Thyroid gland (tissue), 4 donors: ENCODE results near the gene STMP1. TPM values are rescaled to one million over a fixed set of nuclear protein-coding genes. Genes with fewer than 3 reads are reported as not detected.

ENCODE experiments used
- DNase-seq, 2 donors: peaks; one replicate each; pipeline ENCODE4 v3.0.0-alpha.2; 2019
- H3K27ac ChIP-seq, 3 donors: fragments of 200-600 bp; sonication (generic); 1 replicate in 2 of 3; 2 replicates in 1 of 3; pipeline ENCODE4 v1.5.1; 2016 to 2019; ENCODE audit warnings: mild to moderate bottlenecking in 1 of 3, moderate library complexity in 1 of 3
- H3K27me3 ChIP-seq: fragments of 200-600 bp; sonication (generic); one replicate; pipeline ENCODE4 v1.5.1; 2019
- H3K36me3 ChIP-seq, 2 donors: fragments of 200-600 bp; sonication (generic); one replicate each; pipeline ENCODE4 v1.5.1; 2016 to 2019
- H3K4me1 ChIP-seq, 2 donors: fragments of 200-600 bp; sonication (generic); one replicate each; pipeline ENCODE4 v1.5.1; 2017 to 2019
- H3K4me3 ChIP-seq, 3 donors: fragments of 200-600 bp; sonication (generic); replicated peaks in 1 of 3; 1 replicate in 2 of 3; 2 replicates in 1 of 3; pipeline ENCODE4 v1.5.1; 2016; ENCODE audit warnings: mild to moderate bottlenecking in 1 of 3
- H3K9me3 ChIP-seq: fragments of 200-600 bp; sonication (generic); one replicate; pipeline ENCODE4 v1.5.1; 2017
- POLR2A ChIP-seq, 2 donors: fragments of 450-650 bp; IDR thresholded peaks; one replicate each; pipeline ENCODE4 v1.6.1; 2017; ENCODE audit warnings: antibody characterized with exemption in 2 of 2, mild to moderate bottlenecking in 2 of 2, moderate library complexity in 1 of 2
- WGBS, 2 donors: methylation state at CpG; one replicate each; pipeline ENCODE4 v1.1.5; 2017; 5-methylcytosine and 5-hydroxymethylcytosine counted together
- intact Hi-C: fragments of 100-400 bp; cut with DNase I; formaldehyde crosslinking; loops from one replicate; pipeline ENCODE4 v1.15.1; 2023
- total RNA-seq, 4 donors: library from RNA; depleted of rRNA; stranded (reverse); fragments of >200 nt; gene quantifications; one replicate each; pipeline ENCODE4 v1.2.3, GENCODE V29; 2016
- TF ChIP-seq, protein P1 (sequence below), 6 experiments: fragments of 200-600 bp in 3 of 6; fragments of 450-650 bp in 3 of 6; sonication (generic) in 3 of 6; IDR thresholded peaks; one replicate each; pipeline ENCODE4 v1.5.1; 2016 to 2019; ENCODE audit warnings: antibody characterized with exemption in 6 of 6, mild to moderate bottlenecking in 2 of 6, inconsistent platforms in 1 of 6, moderate library complexity in 1 of 6

Gene STMP1
- total RNA-seq, 4 donors from 2014 or later = 28.2 to 42.2 (median 38.6) TPM

GRCh38 chr7:135706038-135706742 is 43.9 kb downstream of the STMP1 start:
- Histone ChIP-seq H3K27me3 (no peaks in the 10 kb centered on the region), H3K4me1 (peaks cover 10 to 12% of the 10 kb centered on the region in 2 donors), H3K4me3 (no peak overlapping the region), H3K36me3 (no peaks in the 10 kb centered on the region), H3K9me3 (no peaks in the 10 kb centered on the region), H3K27ac (no peak overlapping the region)
- TF ChIP-seq, protein P1, sequence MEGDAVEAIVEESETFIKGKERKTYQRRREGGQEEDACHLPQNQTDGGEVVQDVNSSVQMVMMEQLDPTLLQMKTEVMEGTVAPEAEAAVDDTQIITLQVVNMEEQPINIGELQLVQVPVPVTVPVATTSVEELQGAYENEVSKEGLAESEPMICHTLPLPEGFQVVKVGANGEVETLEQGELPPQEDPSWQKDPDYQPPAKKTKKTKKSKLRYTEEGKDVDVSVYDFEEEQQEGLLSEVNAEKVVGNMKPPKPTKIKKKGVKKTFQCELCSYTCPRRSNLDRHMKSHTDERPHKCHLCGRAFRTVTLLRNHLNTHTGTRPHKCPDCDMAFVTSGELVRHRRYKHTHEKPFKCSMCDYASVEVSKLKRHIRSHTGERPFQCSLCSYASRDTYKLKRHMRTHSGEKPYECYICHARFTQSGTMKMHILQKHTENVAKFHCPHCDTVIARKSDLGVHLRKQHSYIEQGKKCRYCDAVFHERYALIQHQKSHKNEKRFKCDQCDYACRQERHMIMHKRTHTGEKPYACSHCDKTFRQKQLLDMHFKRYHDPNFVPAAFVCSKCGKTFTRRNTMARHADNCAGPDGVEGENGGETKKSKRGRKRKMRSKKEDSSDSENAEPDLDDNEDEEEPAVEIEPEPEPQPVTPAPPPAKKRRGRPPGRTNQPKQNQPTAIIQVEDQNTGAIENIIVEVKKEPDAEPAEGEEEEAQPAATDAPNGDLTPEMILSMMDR (IDR thresholded peaks at IDR 0.05) = no peak
- no peak for TF ChIP-seq POLR2A (IDR thresholded peaks at IDR 0.05)
- no peak for DNase-seq
- intact Hi-C loops = no loop called here
- WGBS, 2 donors = 89 to 91% methylated on average over 20 of the region's 20 CpGs

DNA sequence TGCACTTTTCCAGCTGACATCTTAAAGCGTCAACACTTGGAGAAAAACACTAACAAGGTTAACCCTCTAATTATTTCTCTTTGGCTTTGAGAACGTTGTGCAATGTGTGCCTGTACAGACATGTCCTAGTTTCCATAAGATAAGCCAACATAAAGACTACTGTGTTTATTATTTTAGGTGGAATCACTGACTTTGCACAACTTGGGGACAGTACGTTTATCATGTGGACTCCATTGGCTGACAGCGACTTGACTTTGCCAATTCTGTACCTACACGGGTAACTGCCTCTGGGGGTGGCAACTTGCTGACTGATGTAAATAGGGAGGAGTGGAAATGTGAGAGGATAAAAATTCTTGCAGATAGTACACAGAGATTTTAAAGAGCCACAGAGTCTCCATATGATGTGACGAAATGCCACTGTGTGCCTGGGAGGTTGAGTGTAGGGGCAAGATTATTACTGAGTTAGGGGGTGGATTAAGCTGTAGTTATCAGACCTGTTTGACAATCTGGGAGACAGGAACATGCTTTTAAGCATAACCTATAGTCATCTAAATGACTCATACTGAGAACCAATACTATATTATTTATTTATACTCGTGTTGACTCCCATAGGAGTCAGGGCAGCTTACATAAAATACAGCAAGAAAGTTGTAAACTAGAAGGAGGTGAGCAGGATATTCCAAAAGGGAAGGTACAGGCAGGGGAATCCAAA is 44.7 kb downstream of the STMP1 start:
- no peak for TF ChIP-seq POLR2A (IDR thresholded peaks at IDR 0.05)
- TF ChIP-seq, protein P1 (IDR thresholded peaks at IDR 0.05) = no peak
- H3K9me3 ChIP-seq = no peaks in the 10 kb centered on the region
- 86 to 88% methylated on average over 7 of the region's 7 CpGs for WGBS, 2 donors
- H3K36me3 ChIP-seq = no peaks in the 10 kb centered on the region
- no peaks in the 10 kb centered on the region for H3K27me3 ChIP-seq
- H3K4me1 ChIP-seq = peaks cover 12% of the 10 kb centered on the region in 2 donors
- H3K27ac ChIP-seq = no peak overlapping the region
- no peak for DNase-seq
- H3K4me3 ChIP-seq = no peak overlapping the region
- intact Hi-C loops = no loop called here

DNA sequence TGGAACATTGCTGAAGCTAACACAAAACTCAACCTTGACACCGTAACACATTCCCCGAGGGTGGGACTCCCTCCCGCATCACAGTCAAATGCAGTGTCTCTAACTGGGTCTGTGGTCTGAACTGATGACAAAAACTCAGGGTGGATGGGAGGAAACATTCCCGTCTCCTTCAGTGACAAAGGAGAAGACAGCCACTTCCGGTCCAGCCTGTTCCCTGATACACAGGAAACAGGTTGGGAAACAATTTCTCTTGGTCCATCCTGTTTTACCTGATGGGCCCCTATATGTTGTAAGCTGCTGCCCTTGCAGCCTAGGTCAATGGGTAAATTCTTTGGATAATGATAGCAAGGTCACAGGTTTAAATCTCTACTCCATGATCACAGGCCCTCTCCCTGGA is 45.3 kb downstream of the STMP1 start:
- no peak overlapping the region for H3K27ac ChIP-seq
- H3K27me3 ChIP-seq = no peaks in the 10 kb centered on the region
- H3K36me3 ChIP-seq = no peaks in the 10 kb centered on the region
- TF ChIP-seq, protein P1 (IDR thresholded peaks at IDR 0.05) = no peak
- no peak for TF ChIP-seq POLR2A (IDR thresholded peaks at IDR 0.05)
- H3K4me1 ChIP-seq = peaks cover 12 to 15% of the 10 kb centered on the region in 2 donors
- WGBS, 2 donors = 63 to 83% methylated on average over 5 of the region's 5 CpGs
- intact Hi-C loops = no loop called here
- H3K4me3 ChIP-seq = no peak overlapping the region
- DNase-seq = no peak
- no peaks in the 10 kb centered on the region for H3K9me3 ChIP-seq

DNA sequence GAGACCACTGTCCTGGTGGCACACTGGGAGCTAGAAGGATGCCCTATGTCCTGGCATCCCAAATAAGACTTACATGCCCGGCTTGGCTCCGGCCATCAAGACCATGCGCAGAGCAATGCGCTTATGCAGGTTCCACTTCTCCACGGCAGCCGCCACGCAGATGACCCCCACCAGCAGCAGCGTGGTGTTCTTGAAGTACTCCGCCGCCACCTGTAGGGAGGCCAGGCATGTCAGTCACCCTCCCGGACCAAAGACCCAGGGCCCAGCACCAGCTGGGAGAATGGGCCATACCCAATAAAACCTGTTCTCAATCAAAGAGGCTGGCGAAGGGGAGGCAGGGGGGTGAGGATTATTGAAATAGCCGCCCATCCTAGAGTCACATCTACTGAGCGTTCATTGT is 45.7 kb downstream of the STMP1 start:
- Histone ChIP-seq H3K4me1 (peaks cover 12 to 20% of the 10 kb centered on the region in 2 donors), H3K4me3 (no peak overlapping the region), H3K27ac (no peak overlapping the region), H3K27me3 (no peaks in the 10 kb centered on the region), H3K36me3 (no peaks in the 10 kb centered on the region), H3K9me3 (no peaks in the 10 kb centered on the region)
- intact Hi-C loops = no loop called here
- TF ChIP-seq POLR2A (IDR thresholded peaks at IDR 0.05) = no peak
- TF ChIP-seq, protein P1 (IDR thresholded peaks at IDR 0.05) = no peak
- 94 to 96% methylated on average over 4 to 7 of the region's 14 CpGs for WGBS, 2 donors
- DNase-seq = no peak

- no peak for DNase-seq
- Histone ChIP-seq H3K36me3 (no peaks in the 10 kb centered on the region), H3K4me3 (no peak overlapping the region), H3K27me3 (no peaks in the 10 kb centered on the region), H3K9me3 (no peaks in the 10 kb centered on the region), H3K4me1 (peaks cover 12 to 20% of the 10 kb centered on the region in 2 donors), H3K27ac (peak overlapping the region in 1 of 3 donors; percentile 8)
- TF ChIP-seq, protein P1 (IDR thresholded peaks at IDR 0.05) = no peak
- TF ChIP-seq POLR2A (IDR thresholded peaks at IDR 0.05) = no peak
- intact Hi-C loops = no loop called here
- WGBS, 2 donors = 87 to 93% methylated on average over 3 of the region's 3 CpGs
Observed at GRCh38 chr7:135709508-135709907, 47.2 kb downstream of the STMP1 start.
